GM12892 (cell line): ENCODE results near the gene PCDHGA6.

Source experiments
- POLR2A ChIP-seq: IDR thresholded peaks from 2 replicates; pipeline ENCODE4 v1.6.1; 2011; ENCODE audit warnings: low read depth, low read length, control low read depth
- POLR2AphosphoS5 ChIP-seq: IDR thresholded peaks from 2 replicates; pipeline ENCODE4 v1.6.1; 2011; ENCODE audit warnings: low read depth, low read length, control low read depth
- TAF1 ChIP-seq: IDR thresholded peaks from 2 replicates; pipeline ENCODE4 v1.6.1; 2011; ENCODE audit warnings: low read depth, mild to moderate bottlenecking, control low read depth, low read length, borderline replicate concordance

- TF ChIP-seq POLR2AphosphoS5 (no peak), POLR2A (no peak), TAF1 (no peak)
These were observed 24.9 kb downstream of the PCDHGA6 start for GRCh38 chr5:141398608-141399007.
